Fibroblast of gingiva (primary cell): ENCODE results near the gene ZNF652.

ENCODE experiments used
- DNase-seq: peaks from one replicate; pipeline ENCODE4 v3.0.0-alpha.2; 2011; ENCODE audit warnings: low read depth

The ZNF652 gene

DNA sequence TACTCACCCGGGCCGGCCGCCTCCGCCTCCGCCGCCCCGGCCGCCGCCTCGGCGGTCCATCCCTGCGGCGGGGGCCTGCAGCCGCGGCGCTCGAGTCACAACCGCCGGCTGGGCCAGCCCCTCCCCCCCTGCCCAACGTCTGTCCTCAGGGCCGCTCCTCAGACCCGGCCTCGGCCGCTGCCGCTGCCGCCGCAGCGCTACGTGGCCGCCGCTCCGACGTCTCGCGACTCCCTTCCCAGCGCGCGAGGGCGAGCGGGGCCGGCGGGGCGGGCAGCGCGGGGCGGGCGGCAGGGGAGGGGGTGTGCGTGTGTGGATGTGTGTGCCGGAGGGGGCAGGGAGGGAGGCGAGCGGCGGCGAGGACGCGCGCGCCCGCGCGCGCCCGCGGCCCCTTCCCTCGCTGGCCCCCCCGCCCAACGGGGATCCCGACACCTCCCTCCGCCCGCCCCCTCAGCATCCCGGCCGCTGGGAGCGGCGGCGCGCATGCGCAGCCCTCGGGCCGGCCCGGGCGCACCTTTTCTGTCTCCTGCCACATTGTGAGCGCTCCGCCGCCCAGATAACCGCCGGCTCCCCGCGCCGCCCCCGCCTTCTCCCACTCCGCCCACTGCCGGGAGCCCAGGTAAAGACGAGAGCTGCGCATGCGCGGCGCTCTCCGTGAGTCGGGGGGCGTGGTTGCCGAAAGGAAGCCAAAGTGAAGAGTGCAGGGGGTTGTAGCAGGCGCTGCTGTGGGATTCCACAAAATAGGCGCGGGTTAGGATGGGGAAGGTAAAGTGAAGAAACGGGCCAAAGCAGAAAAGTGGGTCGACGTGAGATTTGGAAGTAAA lies at the start of gene ZNF652:
TSS of gene ZNF652 (minus strand) at position 349 of the 821 bp plus-strand sequence. CDS start 44,525 bp downstream, outside the sequence.
- peak; percentile 86 for DNase-seq

DNA sequence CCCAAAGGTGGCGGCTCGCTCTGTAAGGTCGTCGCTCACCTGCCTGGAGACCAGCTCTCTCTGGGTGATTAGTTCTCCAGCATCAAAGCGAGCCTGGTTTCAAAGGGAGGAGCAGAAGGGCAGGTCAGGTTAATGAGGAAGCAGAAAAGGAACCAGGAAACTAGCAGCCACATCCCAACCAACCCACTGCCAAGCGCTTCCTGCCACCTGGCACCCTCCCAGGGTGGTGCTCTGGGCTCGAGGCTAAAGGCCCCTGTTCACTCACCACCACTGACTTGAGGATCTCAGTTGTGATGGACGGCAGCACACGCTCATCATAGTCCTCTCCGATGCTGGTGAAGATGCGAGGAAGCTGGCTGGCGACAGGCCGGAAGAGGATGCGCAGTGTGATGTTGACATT lies 47.0 kb upstream of the ZNF652 start:
- DNase-seq: no peak

DNA sequence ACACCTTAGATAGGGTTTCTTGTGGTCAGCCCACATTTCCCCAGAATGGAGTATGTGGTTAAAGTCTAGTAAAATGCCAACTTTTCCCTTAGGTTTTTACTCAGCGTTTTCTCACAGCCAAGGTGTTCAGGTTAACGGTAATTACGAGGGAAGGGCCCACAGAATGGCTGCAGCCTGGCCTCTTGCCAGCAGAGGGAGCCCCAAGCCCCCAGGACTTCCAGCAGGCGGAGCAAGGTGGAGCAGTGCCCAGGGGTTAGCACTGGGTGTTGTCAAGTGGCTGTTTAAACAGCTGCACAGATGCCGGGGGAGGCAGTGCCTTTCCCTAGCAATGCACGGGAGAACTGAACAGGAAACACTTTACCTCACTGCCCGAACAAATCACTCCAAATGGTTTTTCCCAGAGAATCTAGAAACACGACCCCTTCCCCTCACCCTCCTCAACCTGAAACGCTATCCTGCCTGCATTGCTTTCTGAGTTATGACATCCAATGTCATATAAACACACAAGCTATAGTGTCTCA lies 46.0 kb upstream of the ZNF652 start:
- peak; percentile 23 for DNase-seq

DNA sequence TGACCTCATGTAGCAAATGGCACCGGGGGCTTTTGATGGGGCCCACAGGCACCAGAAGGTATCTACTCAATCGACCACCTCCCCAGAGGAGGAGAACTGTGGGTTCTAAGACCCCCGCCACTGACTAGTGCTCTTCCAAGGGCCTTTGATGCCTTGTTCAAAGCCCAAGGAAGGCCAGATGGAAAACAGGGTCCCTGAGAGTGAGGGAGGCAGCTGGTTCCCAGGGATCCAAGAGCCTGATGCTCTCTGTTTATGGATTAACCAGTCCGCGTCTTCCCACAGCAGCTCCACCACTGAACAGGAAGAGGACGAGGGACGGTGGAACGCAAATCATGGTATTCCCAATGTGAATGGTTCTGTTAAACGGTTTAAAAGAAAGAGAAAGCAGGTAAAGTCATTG lies 45.0 kb upstream of the ZNF652 start:
- DNase-seq: no peak

DNA sequence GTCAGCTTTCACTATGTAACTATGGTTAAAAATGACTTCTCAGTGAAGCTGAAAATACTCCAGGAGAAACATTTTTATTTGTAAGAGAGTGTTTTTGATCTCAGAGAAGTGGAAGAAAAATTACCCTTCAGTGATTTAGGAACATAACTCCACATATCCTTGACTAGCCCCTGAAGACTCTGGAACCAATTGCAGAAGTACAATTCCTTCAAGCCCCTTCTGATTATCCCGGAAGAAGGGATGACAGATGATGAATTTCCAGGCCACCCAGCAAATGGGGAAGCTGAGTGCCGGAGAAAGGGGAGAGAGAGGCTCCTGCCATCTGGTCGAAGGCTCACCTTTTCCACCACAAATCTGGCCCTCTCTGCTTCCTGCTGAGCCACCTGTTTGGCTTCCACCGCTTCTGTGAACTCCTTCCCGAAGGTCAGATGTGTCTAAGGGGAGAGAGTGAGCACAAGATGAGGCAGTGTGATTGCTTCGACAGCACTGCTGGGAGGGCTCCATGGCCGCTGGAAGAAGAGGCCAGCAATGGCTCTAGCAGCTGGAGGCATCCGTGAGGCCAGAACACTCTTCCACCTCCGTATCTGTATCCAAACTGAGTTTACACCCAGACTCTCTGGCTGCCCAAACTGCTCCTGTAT lies 44.5 kb upstream of the ZNF652 start:
- no peak for DNase-seq

DNA sequence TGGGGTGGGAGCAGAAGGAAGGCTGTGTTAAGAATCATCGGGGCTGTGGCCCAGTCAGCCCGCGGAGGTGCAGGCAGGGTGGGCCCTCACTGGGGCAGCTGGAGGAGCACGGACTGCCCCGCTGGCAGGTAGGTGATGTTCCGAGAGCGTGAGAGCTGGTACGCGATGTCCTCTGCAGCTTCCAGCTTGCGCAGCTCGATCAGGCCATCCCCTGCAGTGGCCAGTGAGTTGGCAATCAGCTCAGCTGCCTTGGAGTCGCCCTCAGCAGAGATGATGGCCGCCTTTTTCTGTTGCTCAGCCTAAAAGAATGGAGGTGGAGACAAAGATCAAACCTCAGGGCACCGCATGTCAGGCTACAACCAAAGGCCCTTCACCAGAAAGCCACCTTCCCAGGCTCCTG lies 42.9 kb upstream of the ZNF652 start:
- no peak for DNase-seq

DNA sequence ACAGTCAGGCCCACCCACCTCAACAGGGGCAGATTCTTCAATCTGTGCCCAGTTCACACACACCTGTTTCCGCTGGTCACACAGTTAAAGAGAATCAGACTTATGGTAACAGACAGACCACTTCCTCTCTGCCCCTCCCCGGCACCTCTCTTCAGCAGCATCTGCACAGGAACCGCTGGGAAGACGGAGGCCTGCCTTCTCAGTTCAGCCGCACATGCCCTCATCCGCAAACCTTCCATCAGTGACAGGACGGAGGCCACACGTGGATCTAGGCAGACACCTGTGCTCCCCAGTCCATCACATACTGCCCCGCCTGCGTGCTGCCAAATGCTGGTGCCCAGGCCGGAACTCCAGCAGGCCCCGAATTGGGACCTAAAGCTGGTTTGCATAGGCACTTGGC lies 42.3 kb upstream of the ZNF652 start:
- DNase-seq: no peak

DNA sequence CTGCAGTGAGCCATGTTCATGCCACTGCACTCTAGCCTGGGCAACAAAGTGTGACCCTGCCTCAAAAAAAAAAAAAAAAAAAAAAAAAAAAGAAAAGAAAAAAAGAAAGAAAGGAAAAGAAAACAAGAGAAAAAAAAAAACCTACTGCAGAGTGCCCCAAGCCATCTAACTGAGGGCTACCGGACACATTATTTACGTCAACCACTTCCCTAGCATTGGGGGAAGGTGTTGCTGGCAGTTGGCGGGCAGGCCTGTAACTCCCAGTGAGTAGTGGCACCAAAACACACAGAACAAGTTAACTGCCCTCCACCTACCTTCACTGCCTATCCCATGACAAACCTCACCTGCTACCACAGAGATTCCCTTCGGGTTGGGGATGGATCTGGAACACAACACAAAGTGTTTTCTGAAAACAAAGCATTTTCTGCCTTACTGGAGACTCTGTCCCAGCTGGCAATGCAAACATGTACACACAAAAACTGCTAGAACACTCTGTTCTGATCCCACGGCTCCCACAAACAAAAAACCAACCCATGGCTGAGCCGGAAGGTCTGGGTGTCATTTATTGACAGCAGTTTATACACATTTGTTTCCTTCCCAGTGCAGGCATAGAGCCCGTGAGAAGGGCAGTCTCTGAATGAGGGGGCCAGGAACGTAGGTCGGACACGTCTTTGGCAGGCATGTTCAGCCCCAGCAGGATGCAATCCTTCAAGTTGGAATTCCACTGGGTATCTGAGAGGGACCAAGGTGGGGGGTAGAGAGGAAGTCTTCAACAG lies 41.7 kb upstream of the ZNF652 start:
- DNase-seq: no peak

DNA sequence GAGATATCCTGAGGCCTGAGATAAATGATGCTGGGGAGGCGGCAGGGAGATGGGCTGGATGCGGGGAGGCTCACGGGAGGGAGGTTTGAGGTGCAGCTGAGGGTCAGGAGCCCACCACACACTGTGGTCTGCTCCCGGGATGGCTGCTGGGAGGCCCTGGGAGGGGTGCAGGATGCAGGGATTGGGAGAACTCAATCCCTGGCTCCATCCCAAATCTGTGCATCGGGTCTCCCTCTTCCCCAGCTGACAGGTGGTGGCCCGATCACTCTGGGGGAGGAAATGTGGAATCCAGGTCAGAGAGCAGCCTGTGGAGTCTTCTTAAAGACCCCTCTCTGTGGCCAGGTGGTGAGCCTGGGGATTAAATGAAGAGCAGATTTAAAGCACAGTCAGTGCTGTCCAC lies 40.7 kb upstream of the ZNF652 start:
- DNase-seq: no peak

DNA sequence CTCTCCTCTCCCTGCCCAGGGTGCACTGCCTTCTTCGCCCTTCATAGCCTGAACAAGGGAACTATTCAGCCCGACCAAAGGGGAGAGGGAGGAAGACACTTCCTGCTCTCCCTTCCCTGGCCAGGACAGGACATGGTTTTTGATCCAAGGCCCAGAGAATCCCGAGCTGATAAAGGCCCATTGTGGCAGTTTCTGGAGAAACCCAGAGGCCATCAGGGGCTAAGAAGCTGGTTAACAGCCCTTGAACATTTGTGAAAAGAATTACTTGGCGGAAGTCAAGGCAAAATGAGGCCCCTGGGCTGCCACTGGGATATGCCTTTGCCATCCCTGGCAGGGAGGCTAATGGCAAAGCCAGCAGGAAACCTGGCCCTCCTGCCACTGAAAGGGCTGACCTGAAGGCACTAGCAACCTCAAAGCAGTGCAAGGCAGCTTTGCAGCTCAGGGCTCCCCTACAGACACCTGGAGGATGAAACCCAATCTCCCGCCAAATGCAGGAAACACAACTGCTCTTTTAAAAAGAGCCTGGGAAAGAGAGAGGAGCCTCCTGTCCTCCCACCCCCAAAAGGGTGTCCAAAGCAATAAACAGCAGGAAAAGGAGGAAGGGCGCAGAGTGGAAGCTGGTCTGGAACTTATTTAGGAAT lies 40.0 kb upstream of the ZNF652 start:
- DNase-seq: no peak

DNA sequence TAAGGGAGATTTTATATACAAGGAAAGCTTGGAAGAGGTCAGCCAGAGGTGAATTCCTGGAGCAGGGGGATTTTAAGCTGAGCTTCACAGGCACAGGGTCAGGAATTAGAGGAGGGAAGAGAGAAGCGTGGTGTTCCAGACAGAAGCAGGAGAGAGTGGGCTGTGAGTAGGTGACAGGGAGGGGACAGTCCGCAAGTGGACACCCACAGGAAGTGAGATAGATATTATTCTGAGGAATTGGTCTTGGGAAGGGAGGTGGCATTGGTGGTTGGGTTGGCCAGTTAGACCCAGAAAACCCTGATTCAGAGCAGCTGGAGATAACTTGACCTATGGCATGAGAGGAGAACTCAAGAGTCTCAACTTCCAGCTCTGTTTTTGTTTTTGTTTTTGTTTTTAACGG lies 37.9 kb upstream of the ZNF652 start:
- DNase-seq: no peak

DNA sequence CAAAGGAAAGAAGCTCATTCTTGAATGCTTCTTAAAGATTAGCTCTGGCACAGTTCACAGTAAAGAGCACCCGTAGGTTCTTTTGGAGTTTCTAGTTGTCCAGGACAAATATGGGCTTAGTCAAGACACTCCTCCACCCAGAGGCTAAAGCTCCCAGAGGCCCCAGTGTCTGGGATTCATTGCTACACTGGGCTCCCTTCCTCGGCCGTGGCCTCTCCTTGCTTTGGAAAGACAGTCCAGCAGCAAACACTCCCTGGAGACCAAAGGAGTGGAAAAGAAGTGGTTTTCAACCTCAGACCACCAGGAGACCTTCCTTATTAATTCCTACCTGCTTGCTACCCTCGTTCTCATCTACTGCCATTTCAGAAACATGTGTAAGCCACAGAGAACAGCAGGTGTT lies 35.5 kb upstream of the ZNF652 start:
- no peak for DNase-seq

DNA sequence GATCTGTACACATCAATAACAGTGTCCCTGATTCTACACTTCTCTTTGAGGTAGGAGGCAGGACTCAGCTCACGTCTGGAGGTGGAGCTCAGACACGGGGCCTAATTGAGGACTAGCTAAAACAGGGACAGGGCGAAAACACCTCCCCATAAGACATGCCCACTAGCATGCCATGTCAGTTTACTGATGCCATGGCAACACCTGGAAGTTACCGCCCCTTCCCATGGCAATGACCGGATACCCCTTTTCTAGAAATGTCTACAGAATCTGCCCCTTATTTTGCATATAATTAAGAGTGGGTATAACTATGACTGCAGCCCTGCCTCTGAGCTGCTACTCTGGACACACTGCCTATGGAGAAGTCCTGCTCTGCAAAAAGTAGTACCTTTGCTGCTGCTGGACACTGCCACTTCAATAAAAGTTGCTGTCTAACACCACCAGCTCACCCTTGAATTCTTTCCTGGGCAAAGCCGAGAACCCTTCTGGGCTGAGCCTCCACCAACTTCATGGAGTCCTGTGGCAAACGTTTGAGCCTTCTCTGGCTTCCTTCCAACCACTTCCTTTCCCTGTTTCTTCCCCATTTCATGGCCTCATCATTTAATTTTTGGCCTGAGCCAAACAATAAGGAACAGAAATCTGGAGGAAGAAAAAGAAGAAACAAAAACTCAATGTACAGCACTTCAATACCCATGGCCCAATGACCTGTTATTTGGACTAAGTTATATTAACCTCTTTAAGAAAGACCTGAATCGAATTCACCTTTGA lies 31.6 kb upstream of the ZNF652 start:
- DNase-seq: no peak

DNA sequence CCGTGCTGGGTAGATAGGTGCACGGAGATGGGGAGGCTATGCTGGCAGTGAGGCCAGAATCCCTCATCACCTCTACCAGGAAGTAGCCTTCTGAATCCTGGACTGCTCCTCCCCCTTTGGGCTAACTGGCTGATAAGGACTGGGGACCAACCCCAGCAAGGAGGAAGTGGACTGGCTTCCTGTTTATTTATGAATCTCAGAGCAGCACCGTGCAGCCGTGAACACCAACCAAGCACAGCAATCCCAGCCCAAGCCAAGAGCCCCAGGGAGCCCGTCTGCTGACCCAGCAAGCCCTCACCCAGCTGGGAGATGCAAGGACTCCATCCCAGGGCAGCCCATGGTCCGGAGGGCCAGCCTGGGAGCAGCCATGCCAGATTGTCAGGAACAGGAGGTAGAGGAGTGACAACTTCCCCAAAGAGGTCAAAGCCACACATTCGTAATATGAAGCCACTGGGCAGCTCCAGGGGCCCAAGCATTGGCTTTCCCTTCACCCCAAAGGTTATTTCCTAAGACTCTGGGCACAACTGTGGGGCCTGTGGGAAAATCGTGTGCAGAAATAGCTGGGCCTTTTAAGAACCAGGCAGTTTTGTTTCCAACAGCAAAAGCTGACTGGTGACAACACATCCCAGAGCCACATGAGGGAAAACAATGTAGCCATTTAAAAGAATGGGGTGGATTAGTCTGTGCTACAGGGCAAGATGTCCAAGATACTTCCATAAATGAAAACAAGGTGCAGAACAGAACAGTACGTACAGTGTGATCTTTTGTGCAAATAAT lies 28.7 kb upstream of the ZNF652 start:
- DNase-seq: no peak

DNA sequence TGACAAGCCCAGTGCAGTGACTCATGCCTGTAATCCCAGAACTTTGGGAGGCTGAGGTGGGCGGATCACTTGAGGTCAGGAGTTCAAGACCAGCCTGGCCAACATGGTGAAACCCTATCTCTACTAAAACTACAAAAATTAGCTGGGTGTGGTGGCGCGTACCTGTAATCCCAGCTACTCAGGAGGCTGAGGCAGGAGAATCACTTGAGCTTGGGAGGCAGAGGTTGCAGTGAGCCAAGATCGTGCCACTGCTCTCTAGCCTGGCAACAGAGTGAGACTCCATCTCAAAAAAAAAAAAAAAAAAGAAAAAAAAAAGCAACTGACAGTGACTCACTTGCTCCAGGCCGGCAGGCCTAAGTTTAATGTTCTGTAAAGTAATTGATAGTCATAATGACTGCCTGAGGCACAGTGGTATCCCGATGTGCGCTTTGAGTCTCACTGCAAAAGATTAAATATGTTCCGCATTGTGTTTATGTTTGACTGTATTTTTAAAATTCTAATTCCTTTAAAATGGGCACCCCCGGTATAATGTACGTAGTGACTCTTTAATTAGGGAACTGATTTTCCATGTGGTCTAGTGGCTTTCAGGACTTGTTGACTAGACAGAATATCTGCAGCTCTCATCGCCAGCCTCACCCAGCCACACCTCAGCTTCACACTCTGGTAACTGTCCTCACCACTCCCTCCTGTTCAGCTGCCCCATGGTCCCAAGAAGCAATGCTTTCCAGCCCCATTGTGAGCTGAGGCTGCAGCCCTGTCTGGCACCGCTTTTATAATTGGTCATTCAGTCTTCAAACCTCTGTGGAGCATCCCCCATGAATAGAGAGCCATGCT lies 27.7 kb upstream of the ZNF652 start:
- peak; percentile 21 for DNase-seq

DNA sequence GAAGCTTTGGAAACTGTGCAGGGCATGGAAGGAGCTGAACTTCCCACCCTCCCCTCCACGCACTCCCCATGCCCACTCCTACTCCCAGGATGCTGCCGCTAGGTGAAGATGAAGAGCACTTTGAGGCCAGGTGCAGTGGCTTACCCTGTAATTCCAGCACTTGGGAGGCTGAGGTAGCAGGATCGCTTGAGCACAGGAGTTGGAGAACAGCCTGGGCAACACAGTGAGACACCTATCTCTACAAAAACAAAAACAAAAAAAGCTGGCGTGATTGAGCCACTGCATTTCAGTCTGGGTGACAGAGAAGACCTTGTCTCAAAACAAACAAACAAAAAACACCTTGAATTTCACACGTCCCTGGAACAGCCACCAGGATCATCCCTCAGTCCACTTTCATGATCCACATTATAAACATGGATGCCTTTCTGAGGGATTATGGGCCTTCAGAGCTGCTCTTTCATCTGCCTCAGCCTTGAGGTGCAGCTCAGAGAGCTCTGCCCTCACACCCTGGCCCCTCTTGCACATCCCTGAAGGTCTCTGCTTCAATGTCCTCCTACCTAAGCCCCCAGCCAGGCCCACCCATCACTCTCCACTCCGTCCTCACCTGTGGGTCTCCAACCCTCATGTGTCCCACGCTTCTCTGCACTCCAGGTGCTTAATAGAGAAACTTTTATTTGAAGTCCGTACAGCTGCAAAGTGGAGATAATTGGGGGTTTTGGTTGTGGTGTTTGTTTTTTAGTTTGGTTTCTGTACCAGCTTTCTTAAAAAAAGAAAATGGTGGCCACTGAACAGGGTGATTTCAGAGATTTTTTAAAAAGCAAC lies 26.9 kb upstream of the ZNF652 start:
- DNase-seq: no peak

DNA sequence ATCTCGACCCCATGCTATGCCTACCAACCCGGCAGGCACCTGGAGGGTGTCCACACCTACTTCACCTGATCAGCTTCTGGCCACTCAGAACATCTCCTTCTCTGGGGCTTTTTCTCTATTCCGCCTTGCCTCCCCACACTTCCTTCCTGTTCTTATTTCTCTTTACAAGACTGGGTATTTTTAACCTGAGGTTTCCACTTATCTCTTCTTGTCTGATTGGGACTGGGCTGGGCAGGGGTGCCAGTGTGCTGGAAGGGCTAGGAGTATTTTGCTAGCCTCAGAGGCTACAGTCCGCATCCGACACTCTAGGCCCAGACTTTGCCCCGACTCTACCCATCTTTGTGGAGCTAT lies 26.2 kb upstream of the ZNF652 start:
- no peak for DNase-seq

DNA sequence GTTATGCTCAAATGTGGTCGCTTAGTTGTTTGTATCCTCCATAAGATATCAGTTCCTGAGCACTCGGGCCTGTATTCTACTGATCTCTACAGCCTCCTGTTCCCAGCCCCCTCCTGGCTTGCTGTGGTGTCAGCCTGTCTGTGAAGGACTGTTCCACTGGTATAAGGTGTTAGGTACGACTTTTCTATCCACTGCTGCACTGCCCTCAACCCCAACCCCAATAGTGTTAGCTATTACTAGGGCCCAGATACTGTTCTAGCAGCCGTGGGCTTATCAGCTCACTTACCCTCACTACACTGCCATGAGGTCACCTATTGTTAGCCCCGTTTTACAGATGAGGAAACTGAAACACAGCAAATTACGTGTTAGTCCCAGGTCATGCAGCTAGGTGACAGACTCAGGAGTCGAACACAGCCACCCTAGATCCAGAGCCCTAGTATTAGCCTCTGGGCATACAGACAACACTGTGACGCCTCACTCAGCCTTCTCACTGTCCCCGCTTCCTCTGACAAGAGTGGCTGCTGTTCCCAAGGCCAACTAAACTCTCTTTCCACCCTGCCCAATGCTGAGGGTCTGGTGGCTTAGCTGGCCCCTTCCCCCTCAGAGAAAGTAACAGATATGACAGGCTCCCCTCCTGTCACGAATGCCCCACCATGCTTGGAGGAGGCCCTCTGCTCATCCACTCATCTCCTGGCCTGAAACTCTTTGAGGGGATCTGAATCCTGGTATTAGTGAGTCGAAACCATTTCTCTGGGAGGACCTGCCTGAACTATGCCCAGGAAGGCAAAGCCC lies 25.6 kb upstream of the ZNF652 start:
- no peak for DNase-seq
